Uterus (tissue), 4 donors: ENCODE measurements around the gene KRTAP4-7. TPM values are rescaled to one million over a fixed set of nuclear protein-coding genes. Genes with fewer than 3 reads are reported as not detected.
"Not testable (repeated sequence)": the region's sequence is repeated elsewhere in the genome, so short reads cannot be mapped to it uniquely, and the experiment has no call there.

ENCODE experiments used
- DNase-seq, 2 donors: peaks; one replicate each; pipeline ENCODE4 v3.0.0-alpha.2; 2019 to 2020
- H3K27ac ChIP-seq, 2 donors: fragments of 200-600 bp; sonication (generic); 1 replicate in 1 of 2; 2 replicates in 1 of 2; pipeline ENCODE4 v1.5.1; 2016 to 2018
- H3K27me3 ChIP-seq, 2 donors: fragments of 200-600 bp; sonication (generic); one replicate each; pipeline ENCODE4 v1.5.1; 2018 to 2019; ENCODE audit warnings: control low read depth in 1 of 2
- H3K36me3 ChIP-seq, 2 donors: fragments of 200-600 bp; sonication (generic); one replicate each; pipeline ENCODE4 v1.5.1; 2019; ENCODE audit warnings: control low read depth in 1 of 2
- H3K4me1 ChIP-seq, 2 donors: fragments of 200-600 bp; sonication (generic); one replicate each; pipeline ENCODE4 v1.5.1; 2018 to 2019; ENCODE audit warnings: control low read depth in 1 of 2
- H3K4me3 ChIP-seq, 2 donors: fragments of 200-600 bp; sonication (generic); 1 replicate in 1 of 2; 2 replicates in 1 of 2; pipeline ENCODE4 v1.5.1; 2018 to 2019; ENCODE audit warnings: mild to moderate bottlenecking in 1 of 2
- H3K9me3 ChIP-seq, 2 donors: fragments of 200-600 bp; sonication (generic); one replicate each; pipeline ENCODE4 v1.5.1; 2019; ENCODE audit warnings: control low read depth in 1 of 2
- CTCF ChIP-seq, 4 experiments: fragments of 200-600 bp in 2 of 4; fragments of 450-650 bp in 2 of 4; sonication (generic) in 2 of 4; IDR thresholded peaks; one replicate each; pipeline ENCODE4 v1.5.1; 2016 to 2019; ENCODE audit warnings: antibody characterized with exemption in 4 of 4, mild to moderate bottlenecking in 2 of 4, moderate library complexity in 1 of 4
- POLR2A ChIP-seq, 2 donors: fragments of 450-650 bp; IDR thresholded peaks; one replicate each; pipeline ENCODE4 v1.6.1; 2016; ENCODE audit warnings: antibody characterized with exemption in 2 of 2, mild to moderate bottlenecking in 1 of 2, moderate library complexity in 1 of 2
- intact Hi-C: fragments of 100-400 bp; cut with DNase I; formaldehyde crosslinking; loops from one replicate; pipeline ENCODE4 v1.15.1; 2023; ENCODE audit warnings: low total_unique reads
- total RNA-seq, 4 donors: library from RNA; depleted of rRNA in 3 of 4; stranded (reverse); fragments of >200 nt in 3 of 4; gene quantifications; one replicate each; pipeline versions ENCODE4 v1.1.0 to v1.2.4, GENCODE V29; 2014 to 2023
- donor health status: DM: yes; HTN: yes; CAD: no.

KRTAP4-7 gene
- total RNA-seq, 4 donors from 2014 or later, result not detected

- DNase-seq, result no peak
- Histone ChIP-seq H3K27ac (no peak overlapping the region), H3K27me3 (no peaks in the 10 kb centered on the region), H3K9me3 (no peaks in the 10 kb centered on the region), H3K4me1 (no peaks in the 10 kb centered on the region), H3K36me3 (no peaks in the 10 kb centered on the region), H3K4me3 (no peak overlapping the region)
- no peak for TF ChIP-seq POLR2A (IDR thresholded peaks at IDR 0.05)
- TF ChIP-seq CTCF (IDR thresholded peaks at IDR 0.05), result no peak
- intact Hi-C loops, result no loop called here
Observed at GRCh38 chr17:41121742-41122141, 37.8 kb downstream of the KRTAP4-7 start.

- H3K9me3 ChIP-seq, H3K27ac ChIP-seq, intact Hi-C loops, H3K27me3 ChIP-seq, H3K4me1 ChIP-seq, DNase-seq, H3K4me3 ChIP-seq, H3K36me3 ChIP-seq: not testable (repeated sequence)
Observed at GRCh38 chr17:41123292-41123990, 39.5 kb downstream of the KRTAP4-7 start.

GRCh38 chr17:41123991-41124371, 40.0 kb downstream of the KRTAP4-7 start, which contains the start of gene KRTAP4-12:
Gene KRTAP4-12, minus strand, starts transcription at chr17:41124182. Its CDS starts 60 bp downstream, at chr17:41124122.
- DNase-seq, H3K27me3 ChIP-seq, intact Hi-C loops, H3K27ac ChIP-seq, H3K4me3 ChIP-seq, H3K36me3 ChIP-seq, H3K4me1 ChIP-seq, H3K9me3 ChIP-seq: not testable (repeated sequence)

GRCh38 chr17:41125064-41125463, 41.1 kb downstream of the KRTAP4-7 start:
- no peak overlapping the region for H3K4me3 ChIP-seq

GRCh38 chr17:41126412-41126811, 42.5 kb downstream of the KRTAP4-7 start:
- Histone ChIP-seq H3K4me3 (no peak overlapping the region), H3K4me1 (no peaks in the 10 kb centered on the region), H3K27ac (no peak overlapping the region), H3K9me3 (no peaks in the 10 kb centered on the region), H3K36me3 (no peaks in the 10 kb centered on the region), H3K27me3 (no peaks in the 10 kb centered on the region)
- intact Hi-C loops, result no loop called here
- TF ChIP-seq CTCF (IDR thresholded peaks at IDR 0.05) (no peak), POLR2A (IDR thresholded peaks at IDR 0.05) (no peak)
- no peak for DNase-seq

More at GRCh38 chr17:41125064-41125463, 41.1 kb downstream of the KRTAP4-7 start:
- no peak for TF ChIP-seq CTCF (IDR thresholded peaks at IDR 0.05)
- TF ChIP-seq POLR2A (IDR thresholded peaks at IDR 0.05), result no peak
- intact Hi-C loops, result no loop called here
- Histone ChIP-seq H3K4me1 (no peaks in the 10 kb centered on the region), H3K27ac (no peak overlapping the region), H3K9me3 (no peaks in the 10 kb centered on the region), H3K27me3 (no peaks in the 10 kb centered on the region), H3K36me3 (no peaks in the 10 kb centered on the region)
- DNase-seq, result no peak

- Histone ChIP-seq H3K27ac (no peak overlapping the region), H3K4me3 (no peak overlapping the region), H3K4me1 (no peaks in the 10 kb centered on the region), H3K27me3 (no peaks in the 10 kb centered on the region), H3K9me3 (no peaks in the 10 kb centered on the region), H3K36me3 (no peaks in the 10 kb centered on the region)
- DNase-seq, result no peak
- TF ChIP-seq CTCF (IDR thresholded peaks at IDR 0.05), result no peak
- no peak for TF ChIP-seq POLR2A (IDR thresholded peaks at IDR 0.05)
- intact Hi-C loops, result no loop called here
Observed at GRCh38 chr17:41127371-41127770, 43.4 kb downstream of the KRTAP4-7 start.
